Measurements from ENCODE around the gene PLCL2. TPM values are rescaled to one million over a fixed set of nuclear protein-coding genes. Genes with fewer than 3 reads are reported as not detected.

The PLCL2 gene
- polyA plus RNA-seq, 1 experiment = 0.94 TPM

GRCh38 chr3:17075358-17075757, 190.6 kb downstream of the PLCL2 start:
- TF ChIP-seq CTCF (IDR thresholded peaks at IDR 0.05; ENCODE audit: low read depth, low read length) = no peak
- H3K27ac ChIP-seq (ENCODE audit: low read depth, low read length) = no peak overlapping the region
- CTCF ChIA-PET = no interaction called here

GRCh38 chr3:17075907-17076306, 191.2 kb downstream of the PLCL2 start:
- CTCF ChIA-PET = no interaction called here
- TF ChIP-seq CTCF (IDR thresholded peaks at IDR 0.05; ENCODE audit: low read depth, low read length) = no peak
- H3K27ac ChIP-seq (ENCODE audit: low read depth, low read length) = no peak overlapping the region
- DNase-seq (ENCODE audit: low read depth, low spot score) = no peak
- POLR2A ChIA-PET = no interaction called here
- no peaks in the 10 kb centered on the region for H3K9me3 ChIP-seq (ENCODE audit: control insufficient read depth, insufficient read depth, low read length)
- H3K4me3 ChIP-seq (ENCODE audit: low read depth, low read length) = no peak overlapping the region
- no peaks in the 10 kb centered on the region for H3K27me3 ChIP-seq (ENCODE audit: control insufficient read depth, insufficient read depth, low read length)

More at GRCh38 chr3:17075358-17075757, 190.6 kb downstream of the PLCL2 start:
- Histone ChIP-seq H3K27me3 (ENCODE audit: control insufficient read depth, insufficient read depth, low read length) (no peaks in the 10 kb centered on the region), H3K4me3 (ENCODE audit: low read depth, low read length) (no peak overlapping the region), H3K9me3 (ENCODE audit: control insufficient read depth, insufficient read depth, low read length) (no peaks in the 10 kb centered on the region)
- no peak for DNase-seq (ENCODE audit: low read depth, low spot score)
- POLR2A ChIA-PET = no interaction called here

GRCh38 chr3:17076940-17077605, 192.3 kb downstream of the PLCL2 start:
- ChIA-PET POLR2A (no interaction called here), CTCF (no interaction called here)
- no peak overlapping the region for H3K4me3 ChIP-seq (ENCODE audit: low read depth, low read length)
- H3K9me3 ChIP-seq (ENCODE audit: control insufficient read depth, insufficient read depth, low read length) = no peaks in the 10 kb centered on the region
- no peak for TF ChIP-seq CTCF (IDR thresholded peaks at IDR 0.05; ENCODE audit: low read depth, low read length)
- no peaks in the 10 kb centered on the region for H3K27me3 ChIP-seq (ENCODE audit: control insufficient read depth, insufficient read depth, low read length)
- H3K27ac ChIP-seq (ENCODE audit: low read depth, low read length) = no peak overlapping the region
- no peak for DNase-seq (ENCODE audit: low read depth, low spot score)

GRCh38 chr3:17077606-17078005, 192.9 kb downstream of the PLCL2 start:
- no peak overlapping the region for H3K27ac ChIP-seq (ENCODE audit: low read depth, low read length)
- POLR2A ChIA-PET = interaction anchor here (0.7 kb wide), 1 partner anchor 193 kb away, joined by 3 read pairs; no protein-coding TSS in a partner anchor
- no peak for DNase-seq (ENCODE audit: low read depth, low spot score)
- no peaks in the 10 kb centered on the region for H3K9me3 ChIP-seq (ENCODE audit: control insufficient read depth, insufficient read depth, low read length)
- no peak overlapping the region for H3K4me3 ChIP-seq (ENCODE audit: low read depth, low read length)
- no peaks in the 10 kb centered on the region for H3K27me3 ChIP-seq (ENCODE audit: control insufficient read depth, insufficient read depth, low read length)
- CTCF ChIA-PET = no interaction called here
- TF ChIP-seq CTCF (IDR thresholded peaks at IDR 0.05; ENCODE audit: low read depth, low read length) = no peak

- no peak for DNase-seq (ENCODE audit: low read depth, low spot score)
- POLR2A ChIA-PET = no interaction called here
- no peak overlapping the region for H3K4me3 ChIP-seq (ENCODE audit: low read depth, low read length)
- H3K9me3 ChIP-seq (ENCODE audit: control insufficient read depth, insufficient read depth, low read length) = no peaks in the 10 kb centered on the region
- H3K27me3 ChIP-seq (ENCODE audit: control insufficient read depth, insufficient read depth, low read length) = no peaks in the 10 kb centered on the region
- CTCF ChIA-PET = no interaction called here
- H3K27ac ChIP-seq (ENCODE audit: low read depth, low read length) = no peak overlapping the region
- TF ChIP-seq CTCF (IDR thresholded peaks at IDR 0.05; ENCODE audit: low read depth, low read length) = no peak
These were observed 194.2 kb downstream of the PLCL2 start for GRCh38 chr3:17078926-17079465.

All from AG04450 (cell line).